Colonic mucosa (tissue), 4 donors: Measurements from ENCODE around the gene PSMF1. TPM values are rescaled to one million over a fixed set of nuclear protein-coding genes. Genes with fewer than 3 reads are reported as not detected.

Experiments
- DNase-seq: peaks from one replicate; pipeline ENCODE4 v3.0.0-alpha.2; 2020
- H3K27ac ChIP-seq: fragments of 200-600 bp; one replicate; pipeline ENCODE4 v1.8.0; 2021
- H3K27me3 ChIP-seq: fragments of 200-600 bp; one replicate; pipeline ENCODE4 v1.8.0; 2021
- H3K36me3 ChIP-seq: fragments of 200-600 bp; one replicate; pipeline ENCODE4 v1.8.0; 2021
- H3K4me1 ChIP-seq: fragments of 200-600 bp; one replicate; pipeline ENCODE4 v1.8.0; 2021; ENCODE audit warnings: mild to moderate bottlenecking
- H3K4me3 ChIP-seq: fragments of 200-600 bp; one replicate; pipeline ENCODE4 v1.8.0; 2021
- H3K9ac ChIP-seq, 2 donors: one replicate each; pipeline ENCODE4 v1.7.0; 2013; ENCODE audit warnings: control low read depth in 2 of 2, low read depth in 2 of 2, low read length in 2 of 2
- H3K9me3 ChIP-seq: fragments of 200-600 bp; one replicate; pipeline ENCODE4 v1.8.0; 2021
- intact Hi-C: fragments of 100-400 bp; cut with DNase I; formaldehyde crosslinking; loops from one replicate; pipeline ENCODE4 v1.14.1; 2022
- total RNA-seq, 2 donors: library from RNA; stranded (reverse); fragmentation: NEBNext Ultra II Directional in 1 of 2; extraction: Animal tissue kit (Norgen Biotek cat#: 25700) in 1 of 2; gene quantifications; one replicate each; pipeline ENCODE4 v1.2.1, GENCODE V29; 2021
- TF ChIP-seq, protein P1 (sequence below): fragments of 200-600 bp; IDR thresholded peaks from one replicate; pipeline ENCODE4 v1.8.0; 2022; ENCODE audit warnings: antibody characterized with exemption, mild to moderate bottlenecking
- donor health status: healthy.
- donor health status: DM: no; HTN: no; CAD: no.
- donor health status: DM: no; HTN: no; CAD: no.

The PSMF1 gene
- total RNA-seq, 2 donors from 2014 or later = 138 to 163 TPM

DNA sequence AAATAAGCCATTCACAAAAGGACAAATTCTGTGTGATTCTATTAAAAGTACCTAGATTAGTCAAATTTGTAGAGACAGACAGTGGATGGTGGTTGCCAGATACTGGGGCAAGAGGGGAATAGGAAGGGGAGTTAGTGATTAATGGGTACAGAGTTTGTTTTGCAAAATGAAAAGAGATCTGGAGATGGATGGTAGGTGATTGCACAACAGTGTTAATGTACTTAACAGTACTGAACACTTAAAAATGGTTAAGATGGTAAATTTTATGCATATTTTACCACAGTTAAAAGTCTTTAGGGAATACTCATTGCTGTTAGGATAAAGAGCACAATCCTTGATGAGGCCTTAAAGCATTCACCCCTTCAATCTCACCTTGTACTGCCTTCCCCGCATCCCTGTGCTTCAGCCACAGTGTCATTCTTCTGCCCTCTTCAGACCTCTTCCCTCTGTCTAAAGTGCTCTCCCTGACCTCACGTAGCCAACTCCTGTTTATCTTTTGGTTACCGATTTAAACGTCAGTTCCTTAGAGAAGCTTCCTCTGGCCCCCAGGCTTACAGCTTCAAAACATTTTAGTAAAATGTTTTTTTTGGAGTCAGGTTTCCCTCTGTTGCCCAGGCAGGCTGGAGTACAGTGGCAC, 11.8 kb downstream of the PSMF1 start:
- H3K9ac ChIP-seq = no peak overlapping the region
- no peaks in the 10 kb centered on the region for H3K9me3 ChIP-seq
- H3K36me3 ChIP-seq = peaks cover 24% of the 10 kb centered on the region
- intact Hi-C loops = no loop called here
- TF ChIP-seq, protein P1, sequence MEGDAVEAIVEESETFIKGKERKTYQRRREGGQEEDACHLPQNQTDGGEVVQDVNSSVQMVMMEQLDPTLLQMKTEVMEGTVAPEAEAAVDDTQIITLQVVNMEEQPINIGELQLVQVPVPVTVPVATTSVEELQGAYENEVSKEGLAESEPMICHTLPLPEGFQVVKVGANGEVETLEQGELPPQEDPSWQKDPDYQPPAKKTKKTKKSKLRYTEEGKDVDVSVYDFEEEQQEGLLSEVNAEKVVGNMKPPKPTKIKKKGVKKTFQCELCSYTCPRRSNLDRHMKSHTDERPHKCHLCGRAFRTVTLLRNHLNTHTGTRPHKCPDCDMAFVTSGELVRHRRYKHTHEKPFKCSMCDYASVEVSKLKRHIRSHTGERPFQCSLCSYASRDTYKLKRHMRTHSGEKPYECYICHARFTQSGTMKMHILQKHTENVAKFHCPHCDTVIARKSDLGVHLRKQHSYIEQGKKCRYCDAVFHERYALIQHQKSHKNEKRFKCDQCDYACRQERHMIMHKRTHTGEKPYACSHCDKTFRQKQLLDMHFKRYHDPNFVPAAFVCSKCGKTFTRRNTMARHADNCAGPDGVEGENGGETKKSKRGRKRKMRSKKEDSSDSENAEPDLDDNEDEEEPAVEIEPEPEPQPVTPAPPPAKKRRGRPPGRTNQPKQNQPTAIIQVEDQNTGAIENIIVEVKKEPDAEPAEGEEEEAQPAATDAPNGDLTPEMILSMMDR = no peak
- DNase-seq = no peak
- H3K4me1 ChIP-seq = no peaks in the 10 kb centered on the region
- no peak overlapping the region for H3K4me3 ChIP-seq
- no peak overlapping the region for H3K27ac ChIP-seq
- no peaks in the 10 kb centered on the region for H3K27me3 ChIP-seq

DNA sequence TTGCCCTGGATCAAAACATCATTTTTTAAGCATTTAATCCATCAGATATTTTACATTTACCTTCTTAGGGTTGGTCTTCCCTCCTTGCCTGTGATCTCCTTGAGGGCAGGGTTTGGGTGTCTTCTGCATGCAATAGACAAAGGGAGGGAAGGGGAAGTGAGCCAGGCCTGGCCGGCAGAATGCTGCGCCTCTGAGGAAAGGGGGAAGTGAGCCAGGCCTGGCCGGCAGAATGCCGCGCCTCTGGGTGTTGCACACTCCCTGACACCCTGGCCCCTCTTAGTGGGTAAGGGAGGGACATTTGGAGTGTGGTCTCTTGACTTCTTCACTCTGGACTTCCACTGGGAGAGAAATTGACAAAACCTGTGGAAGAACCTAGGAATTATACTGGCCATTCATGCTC, 12.4 kb downstream of the PSMF1 start:
- Histone ChIP-seq H3K4me3 (no peak overlapping the region), H3K27ac (no peak overlapping the region), H3K9ac (no peak overlapping the region), H3K36me3 (peaks cover 24% of the 10 kb centered on the region), H3K27me3 (no peaks in the 10 kb centered on the region), H3K4me1 (no peaks in the 10 kb centered on the region), H3K9me3 (no peaks in the 10 kb centered on the region)
- intact Hi-C loops = no loop called here
- no peak for DNase-seq
- TF ChIP-seq, protein P1 = no peak

DNA sequence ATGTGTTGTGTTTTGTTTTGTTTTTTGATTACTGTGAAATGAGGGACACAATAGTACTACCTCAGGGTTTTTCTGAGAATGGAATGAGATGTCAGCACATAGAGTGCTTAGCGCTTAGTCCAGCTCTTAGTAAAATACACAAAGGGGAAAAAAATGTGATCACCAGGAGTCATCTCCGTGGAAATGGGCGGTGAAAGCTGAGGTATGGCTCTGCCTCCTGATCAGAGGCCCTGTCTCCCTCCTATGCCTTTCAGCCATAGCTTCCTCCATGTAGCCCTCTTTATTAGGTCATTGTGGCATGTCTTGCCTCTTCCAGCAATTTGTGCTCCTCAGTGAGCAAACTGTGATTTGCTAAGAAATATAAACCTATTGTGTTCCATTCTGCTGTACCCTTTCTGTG, 13.0 kb downstream of the PSMF1 start:
- Histone ChIP-seq H3K4me3 (no peak overlapping the region), H3K27ac (no peak overlapping the region), H3K36me3 (peaks cover 22% of the 10 kb centered on the region), H3K9me3 (no peaks in the 10 kb centered on the region), H3K4me1 (no peaks in the 10 kb centered on the region), H3K9ac (no peak overlapping the region), H3K27me3 (no peaks in the 10 kb centered on the region)
- no peak for DNase-seq
- intact Hi-C loops = no loop called here
- TF ChIP-seq, protein P1 = no peak

DNA sequence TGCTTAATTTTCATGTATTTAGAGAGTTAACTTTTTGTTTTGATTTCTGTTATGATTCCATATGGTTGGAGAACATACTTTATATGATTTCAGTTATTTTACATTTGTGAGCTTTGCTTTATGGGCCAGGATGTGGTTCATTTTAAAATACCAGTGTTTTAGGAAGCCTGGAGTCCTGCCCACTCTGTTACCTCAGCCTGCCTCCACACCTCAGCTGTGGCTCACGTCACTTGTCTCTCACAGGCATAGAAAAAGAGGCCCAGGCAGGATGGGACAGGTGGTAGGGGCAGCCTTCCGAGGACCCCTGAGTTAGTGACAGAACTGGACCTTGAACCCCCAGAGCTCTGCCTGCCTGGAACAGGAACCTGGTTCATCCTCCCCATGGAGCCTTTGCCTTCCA, 16.0 kb downstream of the PSMF1 start:
- intact Hi-C loops = no loop called here
- no peaks in the 10 kb centered on the region for H3K9me3 ChIP-seq
- H3K4me3 ChIP-seq = no peak overlapping the region
- no peak overlapping the region for H3K9ac ChIP-seq
- H3K27ac ChIP-seq = no peak overlapping the region
- H3K36me3 ChIP-seq = peaks cover 13% of the 10 kb centered on the region
- no peak for DNase-seq
- H3K4me1 ChIP-seq = no peaks in the 10 kb centered on the region
- TF ChIP-seq, protein P1 = no peak
- H3K27me3 ChIP-seq = no peaks in the 10 kb centered on the region

DNA sequence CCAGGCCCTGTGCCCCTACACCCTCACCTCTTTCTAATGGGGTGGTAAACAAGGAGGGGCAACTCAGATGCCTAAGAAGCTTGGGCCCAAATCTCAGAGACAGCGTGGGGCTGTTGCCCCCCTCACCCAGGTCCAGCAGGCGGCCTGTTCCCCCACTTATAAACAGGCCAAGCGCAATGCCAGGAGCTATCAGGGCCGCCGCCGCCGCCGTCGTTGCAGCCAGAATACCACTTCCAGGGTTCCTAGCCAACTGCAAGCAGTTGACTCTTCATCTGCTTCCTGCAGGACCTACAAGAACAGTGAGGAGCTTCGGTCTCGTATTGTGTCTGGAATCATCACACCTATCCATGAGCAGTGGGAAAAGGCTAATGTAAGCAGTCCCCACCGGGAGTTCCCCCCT, 16.4 kb downstream of the PSMF1 start:
- Histone ChIP-seq H3K4me3 (no peak overlapping the region), H3K9ac (no peak overlapping the region), H3K4me1 (no peaks in the 10 kb centered on the region), H3K27ac (no peak overlapping the region), H3K36me3 (peaks cover 13% of the 10 kb centered on the region), H3K9me3 (no peaks in the 10 kb centered on the region), H3K27me3 (no peaks in the 10 kb centered on the region)
- TF ChIP-seq, protein P1 = no peak
- DNase-seq = no peak
- intact Hi-C loops = no loop called here
